BLaER1 (cell line): ENCODE results near the gene BRAP.
"Not testable (repeated sequence)": the region's sequence is repeated elsewhere in the genome, so short reads cannot be mapped to it uniquely, and the experiment has no call there.

Source experiments
- H3K27ac ChIP-seq: shearing (Covaris generic); formaldehyde crosslinking; 2 replicates; pipeline ENCODE4 v1.8.1; 2022
- H3K27me3 ChIP-seq: shearing (Covaris generic); formaldehyde crosslinking; 2 replicates; pipeline ENCODE4 v1.8.1; 2022
- H3K36me3 ChIP-seq: shearing (Covaris generic); formaldehyde crosslinking; 2 replicates; pipeline ENCODE4 v1.8.1; 2022
- H3K4me1 ChIP-seq: shearing (Covaris generic); formaldehyde crosslinking; 2 replicates; pipeline ENCODE4 v1.8.1; 2022
- H3K4me2 ChIP-seq: shearing (Covaris generic); formaldehyde crosslinking; 2 replicates; pipeline ENCODE4 v1.8.1; 2022
- H3K4me3 ChIP-seq: shearing (Covaris generic); formaldehyde crosslinking; 2 replicates; pipeline ENCODE4 v1.8.1; 2022
- H3K9ac ChIP-seq: shearing (Covaris generic); formaldehyde crosslinking; 2 replicates; pipeline ENCODE4 v1.8.1; 2022
- H3K9me3 ChIP-seq: shearing (Covaris generic); formaldehyde crosslinking; 2 replicates; pipeline ENCODE4 v1.8.1; 2022
- H4K20me1 ChIP-seq: shearing (Covaris generic); formaldehyde crosslinking; 2 replicates; pipeline ENCODE4 v1.8.1; 2022
- Cebpa-rat ChIP-seq: shearing (Covaris generic); IDR thresholded peaks from 2 replicates; pipeline ENCODE4 v1.8.1; 2022

The BRAP gene

GRCh38 chr12:111677186-111677585 lies 8.6 kb downstream of the BRAP start:
- no peak overlapping the region for H3K4me2 ChIP-seq
- no peaks in the 10 kb centered on the region for H3K4me1 ChIP-seq
- no peak overlapping the region for H3K4me3 ChIP-seq
- no peaks in the 10 kb centered on the region for H3K9me3 ChIP-seq
- no peak for TF ChIP-seq Cebpa-rat
- peaks cover 100% of the 10 kb centered on the region for H3K36me3 ChIP-seq
- H4K20me1 ChIP-seq: peaks cover 35% of the 10 kb centered on the region
- H3K27ac ChIP-seq: no peak overlapping the region
- no peak overlapping the region for H3K9ac ChIP-seq
- H3K27me3 ChIP-seq: no peaks in the 10 kb centered on the region

- TF ChIP-seq Cebpa-rat: no peak
- H4K20me1 ChIP-seq: peaks cover 33% of the 10 kb centered on the region
- no peak overlapping the region for H3K4me3 ChIP-seq
- H3K36me3 ChIP-seq: peaks cover 100% of the 10 kb centered on the region
- H3K27me3 ChIP-seq: no peaks in the 10 kb centered on the region
- no peaks in the 10 kb centered on the region for H3K9me3 ChIP-seq
- H3K27ac ChIP-seq: no peak overlapping the region
- H3K9ac ChIP-seq: no peak overlapping the region
- H3K4me2 ChIP-seq: no peak overlapping the region
- H3K4me1 ChIP-seq: no peaks in the 10 kb centered on the region
Measured at GRCh38 chr12:111673503-111673902, 12.3 kb downstream of the BRAP start.

DNA sequence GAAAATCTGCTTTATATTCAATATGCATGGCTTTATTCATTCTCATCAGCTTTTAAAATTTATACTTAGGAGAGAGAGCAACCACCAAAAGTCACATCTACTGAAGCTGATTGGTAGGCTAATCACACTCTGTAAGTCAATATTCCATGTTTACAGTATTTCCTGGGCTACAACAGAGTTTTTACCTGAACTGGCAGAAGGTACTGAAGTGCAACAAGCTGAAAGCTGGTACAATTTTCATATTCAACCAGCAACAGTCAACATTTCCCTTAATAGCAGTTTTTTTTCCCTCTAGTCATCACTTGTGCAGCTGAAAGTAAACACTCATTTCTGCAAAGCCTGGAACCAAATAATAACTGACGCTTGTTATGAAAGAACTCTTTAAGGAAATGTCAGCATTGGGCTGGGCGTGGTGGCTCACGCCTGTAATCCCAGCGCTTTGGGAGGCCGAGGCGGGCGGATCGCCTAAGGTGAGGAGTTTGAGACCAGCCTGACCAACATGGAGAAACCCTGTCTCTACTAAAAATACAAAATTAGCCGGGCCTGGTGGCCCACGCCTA lies 12.9 kb downstream of the BRAP start:
- Histone ChIP-seq H3K27ac (no peak overlapping the region), H3K9me3 (no peaks in the 10 kb centered on the region), H4K20me1 (peaks cover 32% of the 10 kb centered on the region), H3K9ac (no peak overlapping the region), H3K27me3 (no peaks in the 10 kb centered on the region), H3K4me3 (no peak overlapping the region), H3K36me3 (peaks cover 98% of the 10 kb centered on the region), H3K4me1 (no peaks in the 10 kb centered on the region), H3K4me2 (no peak overlapping the region)
- no peak for TF ChIP-seq Cebpa-rat

GRCh38 chr12:111664961-111665865 lies 20.5 kb downstream of the BRAP start:
- H3K27ac ChIP-seq: no peak overlapping the region
- H3K27me3 ChIP-seq: no peaks in the 10 kb centered on the region
- H3K4me2 ChIP-seq: no peak overlapping the region
- TF ChIP-seq Cebpa-rat: no peak
- no peak overlapping the region for H3K4me3 ChIP-seq
- no peak overlapping the region for H3K9ac ChIP-seq
- H3K4me1 ChIP-seq: no peaks in the 10 kb centered on the region
- H3K9me3 ChIP-seq: no peaks in the 10 kb centered on the region
- H4K20me1 ChIP-seq: peaks cover 24% of the 10 kb centered on the region
- H3K36me3 ChIP-seq: peaks cover 98% of the 10 kb centered on the region

- Histone ChIP-seq H3K4me3 (no peak overlapping the region), H3K27ac (no peak overlapping the region), H4K20me1 (peaks cover 24% of the 10 kb centered on the region), H3K27me3 (no peaks in the 10 kb centered on the region), H3K4me1 (no peaks in the 10 kb centered on the region), H3K36me3 (peaks cover 98% of the 10 kb centered on the region), H3K4me2 (no peak overlapping the region), H3K9me3 (no peaks in the 10 kb centered on the region), H3K9ac (no peak overlapping the region)
- no peak for TF ChIP-seq Cebpa-rat
Measured at GRCh38 chr12:111664499-111664898, 21.3 kb downstream of the BRAP start.

DNA sequence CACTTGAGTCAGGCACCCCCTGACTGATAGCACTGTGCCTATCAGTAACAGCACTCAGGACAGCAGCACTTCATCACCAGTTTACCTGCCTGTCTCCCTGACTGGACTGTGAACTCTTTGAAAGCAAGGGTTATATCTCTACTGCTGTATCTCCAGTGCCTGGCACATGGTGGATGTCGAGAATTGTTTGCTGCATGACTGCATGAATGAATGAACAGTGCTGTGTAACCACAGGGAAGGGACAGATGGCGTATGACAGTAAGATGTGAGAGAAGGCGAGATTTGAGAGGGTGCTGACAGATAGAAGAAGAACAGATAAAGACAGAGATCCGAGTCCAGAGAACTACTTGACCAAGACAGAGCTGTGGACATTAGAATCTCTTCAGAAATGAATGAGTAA lies 29.7 kb downstream of the BRAP start:
- TF ChIP-seq Cebpa-rat: no peak
- H3K9ac ChIP-seq: no peak overlapping the region
- no peaks in the 10 kb centered on the region for H3K9me3 ChIP-seq
- H3K4me3 ChIP-seq: no peak overlapping the region
- H3K36me3 ChIP-seq: peaks cover 99% of the 10 kb centered on the region
- H4K20me1 ChIP-seq: peaks cover 12% of the 10 kb centered on the region; the same call in 1 of the 2 replicates
- H3K27me3 ChIP-seq: no peaks in the 10 kb centered on the region
- H3K4me1 ChIP-seq: no peaks in the 10 kb centered on the region
- no peak overlapping the region for H3K27ac ChIP-seq
- no peak overlapping the region for H3K4me2 ChIP-seq

DNA sequence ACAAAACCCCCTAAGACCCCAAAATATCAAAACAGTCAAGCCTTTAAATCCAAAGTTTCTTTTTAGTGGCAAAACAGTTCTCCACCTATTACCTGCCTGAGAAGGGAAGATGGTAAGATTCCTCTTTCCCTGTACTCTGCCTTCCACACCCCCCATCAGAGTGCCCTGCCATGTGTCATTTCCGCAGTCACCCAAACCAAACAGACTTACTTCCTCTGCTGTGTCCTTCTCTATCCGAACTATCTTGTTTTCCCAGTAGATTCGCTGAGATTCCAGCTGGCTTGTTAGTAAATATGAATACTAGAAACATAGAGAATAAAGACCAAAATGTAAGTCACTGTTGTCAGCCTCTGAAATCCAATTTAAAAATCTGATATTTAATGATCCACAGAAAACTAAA lies 30.4 kb downstream of the BRAP start:
- no peaks in the 10 kb centered on the region for H3K9me3 ChIP-seq
- no peak for TF ChIP-seq Cebpa-rat
- no peak overlapping the region for H3K27ac ChIP-seq
- H3K27me3 ChIP-seq: no peaks in the 10 kb centered on the region
- H3K4me1 ChIP-seq: no peaks in the 10 kb centered on the region
- peaks cover 99% of the 10 kb centered on the region for H3K36me3 ChIP-seq
- H3K4me3 ChIP-seq: no peak overlapping the region
- no peak overlapping the region for H3K9ac ChIP-seq
- peaks cover 12% of the 10 kb centered on the region; the same call in 1 of the 2 replicates for H4K20me1 ChIP-seq
- H3K4me2 ChIP-seq: no peak overlapping the region

- Histone ChIP-seq H3K4me2 (no peak overlapping the region), H3K27me3 (no peaks in the 10 kb centered on the region), H3K4me3 (no peak overlapping the region), H3K36me3 (peaks cover 99% of the 10 kb centered on the region), H3K9ac (no peak overlapping the region), H4K20me1 (peaks cover 12% of the 10 kb centered on the region; the same call in 1 of the 2 replicates), H3K4me1 (no peaks in the 10 kb centered on the region), H3K27ac (no peak overlapping the region), H3K9me3 (no peaks in the 10 kb centered on the region)
- TF ChIP-seq Cebpa-rat: no peak
Measured at GRCh38 chr12:111653596-111653995, 32.2 kb downstream of the BRAP start.

GRCh38 chr12:111652530-111652929 lies 33.2 kb downstream of the BRAP start:
- H3K9ac ChIP-seq, H3K4me2 ChIP-seq, H3K27me3 ChIP-seq, H3K27ac ChIP-seq, H3K4me3 ChIP-seq, H3K4me1 ChIP-seq, H3K9me3 ChIP-seq: not testable (repeated sequence)
- H4K20me1 ChIP-seq: peaks cover 12% of the 10 kb centered on the region; the same call in 1 of the 2 replicates
- H3K36me3 ChIP-seq: peaks cover 99% of the 10 kb centered on the region

DNA sequence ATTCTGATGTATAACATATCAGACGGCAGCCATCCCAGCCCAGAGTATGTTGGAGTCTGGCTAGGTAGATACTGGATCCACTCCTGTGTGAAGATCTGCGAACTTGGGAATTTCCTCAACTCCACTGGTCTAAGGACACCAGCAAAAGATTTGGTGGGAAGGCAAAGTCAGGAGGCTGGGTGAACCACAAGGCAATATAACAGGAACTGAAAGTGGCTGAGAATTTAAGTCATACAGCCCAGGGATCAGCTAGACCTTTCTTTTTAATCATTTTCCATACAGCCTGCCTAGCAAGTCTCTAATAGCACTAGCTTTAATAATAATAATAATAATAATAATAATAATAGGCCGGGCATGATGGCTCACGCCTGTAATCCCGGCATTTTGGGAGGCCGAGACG lies 34.8 kb downstream of the BRAP start:
- Histone ChIP-seq H3K4me3 (no peak overlapping the region), H3K4me2 (no peak overlapping the region), H3K27ac (no peak overlapping the region), H3K9ac (no peak overlapping the region), H3K27me3 (no peaks in the 10 kb centered on the region), H3K36me3 (peaks cover 99% of the 10 kb centered on the region), H3K9me3 (no peaks in the 10 kb centered on the region), H3K4me1 (peaks cover 5% of the 10 kb centered on the region; the same call in 1 of the 2 replicates), H4K20me1 (peaks cover 16% of the 10 kb centered on the region; the same call in 1 of the 2 replicates)
- TF ChIP-seq Cebpa-rat: no peak
